Measurements from ENCODE around the gene TBL1X. TPM values are rescaled to one million over a fixed set of nuclear protein-coding genes. Genes with fewer than 3 reads are reported as not detected.
A peak's percentile ranks its signal among the peaks of the same experiment; 100 is the strongest.
"Not testable (repeated sequence)": the region's sequence is repeated elsewhere in the genome, so short reads cannot be mapped to it uniquely, and the experiment has no call there.

Gene TBL1X
- total RNA-seq, 4 donors from 2014 or later, result 32.9 to 42.9 (median 33.4) TPM

DNA sequence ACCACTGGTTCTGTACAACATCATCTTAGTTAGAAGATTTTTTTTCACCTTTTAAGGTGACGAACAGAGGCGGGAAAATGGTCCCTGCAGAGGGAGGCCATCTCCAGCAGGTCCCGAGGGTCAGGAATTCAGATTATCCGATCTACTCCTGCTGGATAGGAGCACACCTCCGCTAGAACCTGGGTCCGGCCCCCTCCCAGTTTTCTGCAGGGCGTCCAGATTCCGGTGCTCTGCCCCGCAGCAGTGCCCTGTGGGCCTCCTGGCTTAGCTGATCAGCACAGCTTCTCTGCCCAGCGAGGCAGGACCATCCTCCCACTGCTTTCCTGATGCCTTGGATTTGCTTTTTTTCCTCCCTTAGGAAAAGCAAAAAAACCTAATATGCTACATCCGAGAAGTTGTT, 2.3 kb downstream of the TBL1X start:
- Histone ChIP-seq H3K4me1 (peaks cover 13 to 17% of the 10 kb centered on the region in 2 donors), H3K4me3 (replicated peaks in 1 of 3) (no peak overlapping the region), H3K36me3 (no peaks in the 10 kb centered on the region), H3K27me3 (peaks cover 3% of the 10 kb centered on the region), H3K9me3 (no peaks in the 10 kb centered on the region), H3K27ac (no peak overlapping the region)
- peak; percentile 23 to 46 for DNase-seq
- WGBS, 2 donors, result 88 to 90% methylated on average over 9 to 11 of the region's 11 CpGs
- intact Hi-C loops (cut with DNase I), result no loop called here
- TF ChIP-seq, protein P1, sequence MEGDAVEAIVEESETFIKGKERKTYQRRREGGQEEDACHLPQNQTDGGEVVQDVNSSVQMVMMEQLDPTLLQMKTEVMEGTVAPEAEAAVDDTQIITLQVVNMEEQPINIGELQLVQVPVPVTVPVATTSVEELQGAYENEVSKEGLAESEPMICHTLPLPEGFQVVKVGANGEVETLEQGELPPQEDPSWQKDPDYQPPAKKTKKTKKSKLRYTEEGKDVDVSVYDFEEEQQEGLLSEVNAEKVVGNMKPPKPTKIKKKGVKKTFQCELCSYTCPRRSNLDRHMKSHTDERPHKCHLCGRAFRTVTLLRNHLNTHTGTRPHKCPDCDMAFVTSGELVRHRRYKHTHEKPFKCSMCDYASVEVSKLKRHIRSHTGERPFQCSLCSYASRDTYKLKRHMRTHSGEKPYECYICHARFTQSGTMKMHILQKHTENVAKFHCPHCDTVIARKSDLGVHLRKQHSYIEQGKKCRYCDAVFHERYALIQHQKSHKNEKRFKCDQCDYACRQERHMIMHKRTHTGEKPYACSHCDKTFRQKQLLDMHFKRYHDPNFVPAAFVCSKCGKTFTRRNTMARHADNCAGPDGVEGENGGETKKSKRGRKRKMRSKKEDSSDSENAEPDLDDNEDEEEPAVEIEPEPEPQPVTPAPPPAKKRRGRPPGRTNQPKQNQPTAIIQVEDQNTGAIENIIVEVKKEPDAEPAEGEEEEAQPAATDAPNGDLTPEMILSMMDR (IDR thresholded peaks at IDR 0.05), result no peak
- no peak for TF ChIP-seq POLR2A (IDR thresholded peaks at IDR 0.05)

DNA sequence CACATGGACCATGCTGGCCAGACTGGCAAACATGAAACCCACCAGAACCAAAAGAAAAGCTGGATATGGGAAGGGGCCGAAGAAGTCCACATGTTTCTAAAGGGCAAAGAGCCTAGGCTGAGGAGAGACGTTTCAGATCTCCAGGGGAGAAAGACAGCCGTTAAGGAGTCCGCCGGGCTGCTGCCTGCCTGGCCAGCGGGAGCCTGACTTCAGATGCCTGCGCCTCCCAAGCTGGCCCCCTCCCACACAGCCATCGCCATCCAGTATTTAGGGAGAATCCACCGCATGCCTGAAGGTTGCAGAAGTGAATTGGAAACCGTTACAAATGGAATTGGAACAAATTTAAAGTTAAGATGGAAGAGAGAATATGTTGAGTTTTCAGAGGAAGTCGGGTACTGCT, 2.9 kb downstream of the TBL1X start:
- intact Hi-C loops (cut with DNase I), result no loop called here
- WGBS, 2 donors, result 89 to 90% methylated on average over 5 to 9 of the region's 11 CpGs
- H3K27ac ChIP-seq, result no peak overlapping the region
- H3K27me3 ChIP-seq, result peaks cover 3% of the 10 kb centered on the region
- DNase-seq, result no peak
- no peak overlapping the region for H3K4me3 ChIP-seq (replicated peaks in 1 of 3)
- H3K36me3 ChIP-seq, result no peaks in the 10 kb centered on the region
- TF ChIP-seq, protein P1 (IDR thresholded peaks at IDR 0.05), result no peak
- no peak for TF ChIP-seq POLR2A (IDR thresholded peaks at IDR 0.05)
- H3K9me3 ChIP-seq, result no peaks in the 10 kb centered on the region
- H3K4me1 ChIP-seq, result peaks cover 13% of the 10 kb centered on the region in 2 donors

DNA sequence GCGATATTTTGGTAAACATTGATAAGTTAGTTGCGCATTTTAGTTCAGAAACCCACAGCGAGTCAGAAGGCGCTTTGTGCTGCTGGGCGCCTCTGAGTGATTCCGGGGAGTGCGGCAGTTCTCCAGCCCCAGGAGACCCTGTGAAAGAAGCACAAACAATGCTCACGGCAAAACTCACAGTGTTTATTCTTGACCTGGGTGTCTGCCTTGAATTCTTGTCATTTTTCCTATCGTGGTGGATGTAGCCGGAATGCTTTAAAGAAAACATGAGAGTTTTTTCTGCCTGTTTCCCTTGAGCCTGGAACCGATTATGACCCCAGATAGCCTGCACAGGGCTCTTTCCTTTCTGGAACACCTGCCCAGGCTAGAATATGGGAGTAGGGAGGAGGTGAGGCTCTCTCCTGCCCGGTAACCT, 6.7 kb downstream of the TBL1X start:
- Histone ChIP-seq H3K4me3 (replicated peaks in 1 of 3) (no peak overlapping the region), H3K36me3 (no peaks in the 10 kb centered on the region), H3K27me3 (peaks cover under 1% of the 10 kb centered on the region), H3K27ac (peak overlapping the region; percentile 31 to 47 (median 40)), H3K4me1 (peaks cover 5 to 6% of the 10 kb centered on the region in 2 donors), H3K9me3 (no peaks in the 10 kb centered on the region)
- 36 to 54% methylated on average over 12 of the region's 12 CpGs for WGBS, 2 donors
- peak; percentile 18 to 44 for DNase-seq
- TF ChIP-seq, protein P1 (IDR thresholded peaks at IDR 0.05), result no peak
- no peak for TF ChIP-seq POLR2A (IDR thresholded peaks at IDR 0.05)
- intact Hi-C loops (cut with DNase I), result no loop called here

DNA sequence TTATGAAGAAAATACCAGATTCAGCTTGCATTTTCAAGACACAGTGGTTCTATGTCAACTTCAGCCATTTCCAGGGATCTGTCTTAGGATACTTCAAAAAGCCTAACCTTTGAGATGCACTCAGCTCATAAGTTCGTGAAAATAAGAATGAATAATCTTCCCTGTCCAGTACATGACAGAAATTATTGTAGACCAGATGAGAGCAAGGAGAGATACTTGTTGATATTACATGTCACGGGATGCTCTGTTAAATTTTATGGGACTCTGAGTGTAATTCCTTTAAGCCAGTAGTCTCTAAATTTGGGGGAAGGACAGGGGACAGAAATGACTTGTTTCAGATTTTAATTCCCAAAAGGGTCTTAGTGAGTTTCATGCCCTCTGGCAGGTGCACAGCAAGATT, 8.8 kb downstream of the TBL1X start:
- Histone ChIP-seq H3K27ac (no peak overlapping the region), H3K36me3 (no peaks in the 10 kb centered on the region), H3K4me1 (peaks cover 6 to 17% of the 10 kb centered on the region in 2 donors), H3K4me3 (replicated peaks in 1 of 3) (no peak overlapping the region), H3K9me3 (no peaks in the 10 kb centered on the region), H3K27me3 (no peaks in the 10 kb centered on the region)
- TF ChIP-seq POLR2A (IDR thresholded peaks at IDR 0.05), result no peak
- TF ChIP-seq, protein P1 (IDR thresholded peaks at IDR 0.05), result no peak
- DNase-seq, result no peak
- WGBS, 2 donors, result 90 to 95% methylated on average over 2 of the region's 2 CpGs
- intact Hi-C loops (cut with DNase I), result no loop called here

DNA sequence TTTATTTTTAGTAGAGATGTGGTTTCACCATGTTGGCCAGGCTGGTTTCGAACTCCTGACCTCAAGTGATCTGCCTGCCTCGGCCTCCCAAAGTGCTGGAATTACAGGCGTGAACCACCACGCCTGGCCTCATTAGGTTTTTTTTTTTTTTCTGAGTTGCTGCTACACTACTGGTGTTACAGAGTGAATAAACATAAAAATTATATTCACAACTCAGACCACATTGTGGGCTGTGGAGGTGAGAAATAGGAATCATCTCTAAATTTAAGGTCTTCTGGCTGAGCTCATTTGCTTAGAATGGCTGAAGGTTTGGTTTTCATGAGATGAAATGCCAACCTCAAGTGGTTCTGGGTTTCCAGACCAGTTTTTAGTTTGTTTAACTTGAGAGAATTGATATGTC, 10.6 kb downstream of the TBL1X start:
- DNase-seq; H3K27ac ChIP-seq; H3K36me3 ChIP-seq; H3K9me3 ChIP-seq; intact Hi-C loops (cut with DNase I); H3K27me3 ChIP-seq; H3K4me3 ChIP-seq (replicated peaks in 1 of 3): not testable (repeated sequence)
- WGBS, 2 donors, result 93 to 98% methylated on average over 4 of the region's 4 CpGs
- peaks cover 6 to 17% of the 10 kb centered on the region in 2 donors for H3K4me1 ChIP-seq

DNA sequence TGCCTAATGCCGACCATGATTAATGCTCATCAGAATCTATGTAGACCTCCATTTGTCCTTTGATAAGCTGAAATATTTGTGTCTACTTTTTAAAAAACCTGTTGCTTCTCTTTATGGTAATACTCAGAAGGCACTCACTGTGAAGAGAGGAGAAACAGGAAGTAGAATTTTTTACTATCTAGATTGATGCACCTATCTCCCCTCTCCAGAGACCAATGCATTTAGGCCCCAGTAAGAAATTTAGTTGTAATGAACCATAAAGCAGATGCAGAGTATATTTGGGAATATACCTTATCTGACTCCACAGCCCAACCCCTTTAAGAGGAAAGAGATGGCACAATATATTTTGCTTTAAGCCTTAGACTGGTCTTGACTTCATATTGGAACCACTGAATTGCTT, 11.1 kb downstream of the TBL1X start:
- Histone ChIP-seq H3K27me3 (no peaks in the 10 kb centered on the region), H3K4me1 (peaks cover 6 to 17% of the 10 kb centered on the region in 2 donors), H3K4me3 (replicated peaks in 1 of 3) (no peak overlapping the region), H3K27ac (no peak overlapping the region), H3K9me3 (no peaks in the 10 kb centered on the region), H3K36me3 (no peaks in the 10 kb centered on the region)
- TF ChIP-seq, protein P1 (IDR thresholded peaks at IDR 0.05), result no peak
- TF ChIP-seq POLR2A (IDR thresholded peaks at IDR 0.05), result no peak
- intact Hi-C loops (cut with DNase I), result no loop called here
- DNase-seq, result no peak
- 77 to 95% methylated on average over 1 of the region's 1 CpG for WGBS, 2 donors
